ENCODE results near the gene OR5D16.
"Not testable (repeated sequence)": the region's sequence is repeated elsewhere in the genome, so short reads cannot be mapped to it uniquely, and the experiment has no call there.

The OR5D16 gene

DNA sequence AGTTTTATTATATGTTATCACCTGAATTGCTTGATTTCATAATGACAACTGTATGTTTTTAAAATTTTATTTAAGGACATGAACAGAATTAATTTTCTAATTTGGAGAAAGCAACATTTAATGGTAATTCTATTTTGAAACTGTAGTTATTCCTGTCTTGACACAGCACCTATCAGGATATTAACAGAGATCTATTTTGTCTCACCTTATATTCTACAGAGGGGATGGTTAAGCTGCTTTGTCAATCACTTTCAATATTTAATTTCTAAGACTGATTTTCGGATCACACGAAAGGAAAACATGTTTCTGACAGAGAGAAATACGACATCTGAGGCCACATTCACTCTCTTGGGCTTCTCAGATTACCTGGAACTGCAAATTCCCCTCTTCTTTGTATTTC, at the start of gene OR5D16:
Gene OR5D16, plus strand, starts transcription at position 301 of the 400 bp plus-strand sequence. Its CDS starts 0 bp downstream, at position 301.
- no peak for DNase-seq (ENCODE audit: low read depth)

DNA sequence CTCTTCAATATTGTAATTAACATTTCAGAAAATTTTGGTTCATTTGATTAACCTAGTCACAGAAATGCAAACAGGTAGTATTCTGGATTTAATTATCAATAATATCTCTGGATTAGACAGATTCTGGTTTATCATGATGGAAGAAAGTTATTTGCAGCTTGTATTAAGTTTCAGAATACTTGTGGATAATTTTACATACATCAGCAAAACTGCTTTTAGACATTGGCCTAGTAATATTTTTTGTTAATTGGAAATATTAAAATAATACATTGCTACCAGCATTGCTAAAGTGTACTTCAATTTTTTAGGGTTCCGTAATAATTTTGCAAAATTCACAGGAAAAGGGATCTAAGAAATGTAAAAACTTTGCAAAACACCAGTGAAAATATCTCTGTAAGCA, 46.9 kb upstream of the OR5D16 start:
- DNase-seq (ENCODE audit: low read depth): no peak

DNA sequence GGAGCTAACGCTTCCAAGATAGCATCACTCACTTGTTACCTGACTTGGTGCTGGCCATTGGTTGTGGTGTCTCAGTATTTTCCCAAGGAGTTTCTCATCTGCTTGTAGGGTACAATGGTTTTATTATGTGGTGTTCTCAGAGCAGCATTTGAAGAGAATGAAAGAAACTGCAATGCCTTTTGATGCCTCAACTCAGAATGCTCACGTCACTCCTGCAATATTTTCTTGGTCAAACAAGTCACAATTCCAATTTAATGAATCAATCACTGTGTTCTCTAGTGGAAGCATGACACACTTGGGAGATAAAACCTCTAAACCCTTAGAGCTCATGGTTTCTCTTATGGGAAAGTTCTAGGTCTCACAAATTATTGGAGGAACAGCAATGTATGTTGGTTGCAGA, 45.2 kb upstream of the OR5D16 start:
- no peak for DNase-seq (ENCODE audit: low read depth)

DNA sequence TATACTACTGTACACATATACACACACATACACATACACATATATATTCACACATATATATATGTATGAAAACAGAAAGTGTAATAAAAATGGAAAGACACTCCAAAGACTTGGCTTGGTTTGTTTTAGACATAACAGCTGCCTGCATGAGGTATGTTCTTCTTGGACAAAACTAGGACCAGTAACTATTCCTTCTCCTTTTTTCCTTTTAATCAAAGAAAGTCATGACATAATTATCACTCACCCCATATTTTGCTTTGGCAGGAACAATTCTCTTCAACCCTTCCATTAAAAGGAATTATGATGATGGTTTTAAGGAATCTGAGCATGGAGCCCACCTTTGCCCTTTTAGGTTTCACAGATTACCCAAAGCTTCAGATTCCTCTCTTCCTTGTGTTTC, 43.3 kb upstream of the OR5D16 start, which contains the start of gene OR5D14:
Gene OR5D14, plus strand, starts transcription at position 301 of the 400 bp plus-strand sequence. Its CDS starts 0 bp downstream, at position 301.
- no peak for DNase-seq (ENCODE audit: low read depth)

DNA sequence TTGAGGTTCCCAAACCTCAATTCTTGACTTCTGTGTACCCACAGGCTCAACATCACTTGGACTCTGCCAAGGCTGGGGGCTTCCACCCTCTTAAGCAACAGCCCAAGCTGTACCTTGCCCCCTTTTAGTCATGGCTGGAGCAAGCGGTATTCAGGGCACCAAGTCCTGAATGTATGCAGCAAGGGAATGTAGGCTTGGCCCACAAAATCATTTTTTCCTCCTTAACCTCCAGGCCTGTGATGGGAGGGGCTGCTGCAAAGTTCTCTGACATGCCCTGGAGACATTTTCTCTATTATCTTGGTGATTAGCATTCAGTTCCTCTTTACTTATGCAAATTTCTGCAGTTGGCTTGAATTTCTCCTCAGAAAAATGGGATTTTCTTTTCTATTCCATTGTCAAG, 32.3 kb upstream of the OR5D16 start:
- no peak for DNase-seq (ENCODE audit: low read depth)

DNA sequence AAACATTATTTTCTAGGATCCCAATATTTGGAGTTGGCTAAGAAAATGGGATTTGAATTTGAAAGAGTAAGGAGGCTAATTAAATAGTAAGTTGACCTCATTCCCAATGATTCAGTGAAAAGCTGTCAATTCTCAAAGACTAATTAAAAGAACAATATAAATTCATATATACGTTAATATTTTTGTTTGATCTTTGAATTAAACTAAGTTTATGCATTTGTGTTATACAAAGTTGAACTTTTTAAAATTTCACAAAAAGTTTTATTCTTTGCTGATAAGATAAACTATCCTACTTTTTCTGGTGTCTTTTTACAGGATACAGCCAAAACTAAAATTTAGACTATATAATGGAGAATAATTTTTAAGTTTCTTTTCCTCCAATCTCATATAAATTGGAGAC, 27.5 kb upstream of the OR5D16 start, which contains the start of gene OR5L1:
Gene OR5L1, plus strand, starts transcription at position 301 of the 400 bp plus-strand sequence. CDS start 100 bp downstream, outside the sequence.
- no peak for DNase-seq (ENCODE audit: low read depth)

DNA sequence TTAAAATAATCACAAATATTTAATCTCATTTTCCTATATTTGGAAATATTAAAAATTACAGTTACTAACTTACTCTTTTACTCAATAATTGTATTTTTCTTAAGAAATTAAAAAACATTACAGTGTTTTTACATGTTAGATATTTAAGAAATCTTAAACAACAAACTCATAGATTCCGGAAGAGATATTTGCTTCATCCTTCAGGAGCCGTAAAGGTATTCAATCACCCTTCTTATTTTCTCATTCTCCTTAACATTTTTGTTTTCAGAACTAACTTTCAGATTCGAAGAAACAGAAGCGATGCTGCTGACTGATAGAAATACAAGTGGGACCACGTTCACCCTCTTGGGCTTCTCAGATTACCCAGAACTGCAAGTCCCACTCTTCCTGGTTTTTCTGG, 19.2 kb upstream of the OR5D16 start, which contains the start of gene OR5D18:
Gene OR5D18, plus strand, starts transcription at position 301 of the 400 bp plus-strand sequence. Its CDS starts 0 bp downstream, at position 301.
- no peak for DNase-seq (ENCODE audit: low read depth)

DNA sequence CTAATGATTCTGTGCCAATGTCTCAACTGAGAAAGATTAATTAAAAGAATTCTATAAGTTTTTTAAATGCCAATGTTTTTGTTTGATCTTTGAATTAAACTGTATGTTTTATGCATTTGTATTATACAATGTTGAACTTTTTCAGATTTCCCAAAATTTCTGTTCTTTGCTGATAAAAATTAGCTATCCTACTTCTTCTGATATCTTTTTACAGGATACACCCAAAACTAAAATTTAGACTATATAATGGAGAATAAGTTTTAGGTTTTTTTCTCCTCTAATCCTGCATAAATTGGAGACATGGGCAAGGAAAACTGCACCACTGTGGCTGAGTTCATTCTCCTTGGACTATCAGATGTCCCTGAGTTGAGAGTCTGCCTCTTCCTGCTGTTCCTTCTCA, 11.6 kb upstream of the OR5D16 start, which contains the start of gene OR5L2:
Gene OR5L2, plus strand, starts transcription at position 301 of the 400 bp plus-strand sequence. Its CDS starts 0 bp downstream, at position 301.
- no peak for DNase-seq (ENCODE audit: low read depth)

DNA sequence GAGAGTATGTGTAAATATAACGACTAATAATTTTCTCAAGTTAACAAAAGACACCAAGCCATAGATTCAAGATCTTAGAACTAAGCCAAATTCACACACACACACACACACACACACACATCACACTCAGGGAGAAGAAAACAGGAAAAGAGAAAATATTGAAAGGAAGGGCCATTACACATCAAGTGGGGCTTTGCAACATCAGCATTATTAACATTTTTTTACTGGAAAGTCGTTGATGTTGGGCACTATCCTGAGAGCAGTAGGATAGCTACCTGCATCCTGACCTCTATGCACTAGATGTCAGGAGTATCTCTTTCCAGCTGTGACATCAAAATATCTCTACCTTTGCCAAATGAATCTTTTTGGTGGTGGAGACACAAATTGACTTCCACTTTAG, 8.9 kb downstream of the OR5D16 start:
- DNase-seq (ENCODE audit: low read depth): no peak

DNA sequence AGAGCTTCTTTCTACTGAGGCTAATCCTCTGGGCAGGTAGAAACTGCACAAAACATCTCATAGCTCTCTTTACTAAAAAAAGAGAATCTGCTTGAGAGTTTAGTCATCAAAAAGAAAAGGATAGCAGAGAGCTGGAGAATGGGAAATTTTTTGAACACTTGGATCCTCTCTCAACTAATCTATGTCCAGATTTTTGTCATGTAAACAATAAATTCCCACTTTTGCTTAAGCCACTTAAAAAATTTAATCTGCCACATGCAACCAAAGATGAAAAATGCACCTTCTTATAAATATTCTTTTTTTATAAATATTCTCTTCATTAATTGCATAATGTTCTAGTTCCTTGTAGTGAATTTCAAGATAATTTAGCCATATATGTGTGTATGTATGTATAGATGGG, 10.5 kb downstream of the OR5D16 start:
- no peak for DNase-seq (ENCODE audit: low read depth)

DNA sequence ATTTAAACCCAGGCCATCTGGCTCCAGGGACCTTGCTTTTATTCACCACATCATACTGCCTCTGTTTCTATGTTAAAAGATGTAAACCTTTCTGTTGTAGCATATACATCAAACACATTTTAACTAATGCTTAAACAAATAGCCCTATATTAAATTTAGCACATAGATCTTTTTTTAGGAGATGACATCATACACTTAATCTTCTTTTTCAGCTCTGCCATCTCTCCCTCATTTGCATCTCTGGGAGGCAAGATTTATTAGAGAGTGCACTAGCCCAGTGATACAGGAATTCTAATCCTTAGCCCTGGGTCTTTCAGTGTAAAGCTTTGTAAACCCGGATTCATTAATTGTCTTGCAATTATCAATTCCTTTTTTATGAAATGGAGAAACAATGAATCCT, 13.6 kb downstream of the OR5D16 start:
- no peak for DNase-seq (ENCODE audit: low read depth)

DNA sequence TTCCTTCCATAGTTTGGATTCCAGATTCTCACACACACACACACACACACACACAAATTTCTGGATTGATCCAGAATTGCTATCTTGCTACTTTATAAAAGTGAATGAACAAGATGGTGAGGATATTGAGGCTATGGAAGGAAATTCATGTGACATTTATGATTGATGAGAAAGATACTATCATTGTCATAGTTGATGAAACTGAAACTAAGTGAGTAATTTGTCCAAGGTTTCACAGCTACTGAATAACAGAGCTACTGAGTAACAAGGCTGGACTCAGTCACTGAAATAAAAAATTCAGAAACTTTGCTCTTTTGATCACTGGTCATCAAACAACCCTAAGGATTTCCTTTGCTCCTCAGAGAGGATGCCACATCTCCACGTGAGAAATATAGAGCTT, 16.2 kb downstream of the OR5D16 start:
- DNase-seq (ENCODE audit: low read depth): no peak

DNA sequence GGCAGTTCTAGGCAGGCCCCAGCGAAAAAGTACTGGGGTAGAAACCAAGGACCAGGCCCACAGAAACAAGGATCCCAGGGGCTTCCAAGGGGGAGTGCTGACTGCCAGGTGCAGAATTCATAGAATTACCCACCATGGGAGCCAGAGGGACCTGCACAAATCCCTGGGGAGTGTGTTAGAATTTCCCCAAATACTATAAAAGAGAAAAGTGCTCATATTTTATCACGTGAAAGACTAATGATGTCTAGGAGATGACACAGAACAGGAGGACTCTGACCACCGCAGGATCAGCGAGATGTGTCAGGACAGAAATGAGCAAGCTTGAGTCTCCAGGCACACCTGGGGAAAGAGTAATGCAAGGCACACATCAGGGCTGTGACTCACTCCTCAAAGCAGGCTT, 28.8 kb downstream of the OR5D16 start:
- DNase-seq (ENCODE audit: low read depth): not testable (repeated sequence)

DNA sequence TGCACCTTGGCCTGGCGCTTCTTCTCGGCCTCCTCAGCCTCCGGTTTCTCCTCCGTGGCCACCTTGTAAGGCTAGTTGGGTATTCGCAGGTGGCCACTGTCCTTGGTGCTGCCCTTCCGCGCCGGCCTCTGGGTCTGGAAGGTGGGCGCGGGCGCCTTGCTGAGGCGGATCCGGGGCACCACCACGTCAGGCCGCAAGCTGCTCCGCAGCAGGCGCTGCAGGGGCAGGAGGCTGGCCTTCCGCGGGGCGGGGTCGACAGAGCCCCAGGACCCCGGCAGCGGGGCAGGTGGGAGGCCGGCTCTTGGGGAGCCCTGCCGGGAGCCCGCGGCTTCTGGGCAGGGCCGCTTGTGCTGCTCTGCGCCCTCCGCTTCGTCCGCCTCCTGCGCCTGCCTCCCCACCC, 34.2 kb downstream of the OR5D16 start:
- DNase-seq (ENCODE audit: low read depth): not testable (repeated sequence)

DNA sequence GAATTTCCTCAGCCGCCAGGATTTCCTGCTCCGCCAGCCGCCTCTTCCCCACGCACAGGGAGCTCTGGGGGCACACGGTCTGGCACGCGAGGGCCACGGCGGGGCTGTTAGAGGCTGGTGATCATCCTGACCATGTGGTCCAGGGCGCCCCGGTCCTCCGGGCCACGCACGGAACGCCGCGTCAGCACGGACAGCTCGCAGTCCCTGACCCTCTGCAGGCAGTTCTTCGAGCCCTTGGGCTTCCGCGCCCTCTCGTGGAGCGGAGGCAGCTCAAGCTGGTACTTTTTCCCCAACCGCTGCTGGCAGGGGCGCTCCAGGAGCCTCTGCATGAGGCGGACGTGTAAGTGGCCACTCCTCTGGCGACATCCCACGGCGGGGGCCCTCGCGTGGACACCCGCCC, 34.6 kb downstream of the OR5D16 start:
- DNase-seq (ENCODE audit: low read depth): not testable (repeated sequence)

DNA sequence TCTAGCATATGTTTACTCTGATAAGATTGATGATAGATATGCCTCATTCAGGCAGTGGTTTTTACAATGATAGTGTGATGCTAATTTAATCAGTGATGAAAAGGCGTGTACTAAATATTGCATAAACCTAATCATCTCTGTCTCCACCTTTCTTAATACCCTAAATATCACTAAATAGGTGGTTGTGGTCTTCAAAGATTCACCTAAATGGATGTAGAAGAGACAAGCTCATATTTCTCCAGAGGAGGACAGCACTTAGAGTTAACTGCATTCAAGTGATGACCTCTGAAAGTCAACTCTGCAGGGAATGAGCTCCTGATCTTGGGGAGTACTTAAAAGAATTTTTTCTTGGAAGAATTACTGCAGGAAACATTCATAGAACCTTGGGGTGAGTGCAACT, 44.4 kb downstream of the OR5D16 start, which contains the start of gene TRIM51:
Gene TRIM51, plus strand, starts transcription at position 301 of the 400 bp plus-strand sequence. CDS start 2,132 bp downstream, outside the sequence.
- DNase-seq (ENCODE audit: low read depth): not testable (repeated sequence)

DNA sequence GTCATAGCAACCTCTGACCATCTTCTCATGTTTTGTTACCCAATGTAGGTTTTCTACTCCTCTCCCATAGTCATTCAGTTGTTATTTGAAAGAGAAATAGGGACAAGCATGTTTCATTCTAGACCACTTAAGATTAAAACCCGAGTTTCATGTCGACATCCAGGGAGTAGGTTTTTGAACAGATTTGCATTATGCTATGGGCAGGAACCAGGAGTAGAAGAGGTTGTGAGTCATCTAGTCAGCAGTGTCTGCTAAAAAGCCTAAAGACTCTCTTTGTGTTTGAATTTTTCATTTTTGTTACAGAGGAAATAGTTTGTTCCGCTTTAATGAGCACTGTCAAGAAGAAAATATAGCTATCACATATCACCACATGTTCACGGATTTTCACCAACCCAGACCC, 46.4 kb downstream of the OR5D16 start:
- not testable (repeated sequence) for DNase-seq (ENCODE audit: low read depth)

DNA sequence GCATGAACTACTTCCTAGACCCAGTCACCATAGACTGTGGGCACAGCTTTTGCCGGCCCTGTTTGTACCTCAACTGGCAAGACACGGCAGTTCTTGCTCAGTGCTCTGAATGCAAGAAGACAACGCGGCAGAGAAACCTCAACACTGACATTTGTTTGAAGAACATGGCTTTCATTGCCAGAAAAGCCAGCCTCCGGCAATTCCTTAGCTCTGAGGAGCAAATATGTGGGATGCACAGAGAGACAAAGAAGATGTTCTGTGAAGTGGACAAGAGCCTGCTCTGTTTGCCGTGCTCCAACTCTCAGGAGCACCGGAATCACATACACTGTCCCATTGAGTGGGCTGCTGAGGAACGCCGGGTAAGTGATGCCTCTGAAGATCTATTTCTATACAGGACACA, 46.9 kb downstream of the OR5D16 start:
- DNase-seq (ENCODE audit: low read depth): not testable (repeated sequence)

All from HS-5 (cell line).